HG03575 (cell line): ENCODE data around the gene DROSHA.

ENCODE experiments used
- ATAC-seq: cut with Tn5 transposase; IDR thresholded peaks from one replicate; pipeline ENCODE4 v1.9.1; 2021; ENCODE audit not compliant: unreplicated experiment, insufficient number of reproducible peaks, low FRiP score; ENCODE audit errors: extremely low read depth

The DROSHA gene

DNA sequence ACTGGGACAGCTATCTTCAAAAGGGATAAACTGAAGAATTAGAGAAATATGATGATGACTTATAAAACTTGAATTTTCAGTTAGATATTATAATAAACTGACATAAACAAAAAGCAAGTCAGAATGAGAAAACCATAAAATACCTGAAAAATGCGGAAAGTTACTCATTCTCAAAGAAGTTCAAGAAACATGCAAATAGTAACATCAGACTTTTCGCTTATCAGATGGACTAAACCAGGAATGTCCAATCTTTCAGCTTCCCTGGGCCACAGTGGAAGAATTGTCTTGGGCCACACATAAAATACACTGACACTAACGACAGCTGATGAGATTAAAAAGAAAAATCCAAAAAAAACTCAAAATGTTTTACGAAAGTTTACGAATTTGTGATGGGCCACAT, 53.9 kb downstream of the DROSHA start:
- ATAC-seq = no peak

DNA sequence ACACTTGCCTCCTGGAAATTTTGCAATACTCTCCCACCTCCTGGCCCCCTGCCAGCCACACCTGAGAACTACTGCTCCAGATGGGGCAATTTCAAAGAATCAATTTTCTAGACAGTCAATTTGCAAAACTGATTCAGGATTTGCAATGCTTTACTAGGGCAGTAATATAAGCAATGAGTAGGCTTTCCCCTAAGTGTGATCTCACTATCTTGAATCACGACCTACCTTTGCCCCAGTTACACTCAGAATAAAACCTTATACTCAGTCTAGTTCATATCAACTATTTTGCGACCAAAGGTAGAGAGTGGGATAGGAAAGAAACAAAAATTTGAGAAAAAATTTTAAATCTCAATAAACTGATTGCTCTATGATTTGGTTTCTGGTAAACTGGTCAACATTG, 54.4 kb downstream of the DROSHA start:
- no peak for ATAC-seq

DNA sequence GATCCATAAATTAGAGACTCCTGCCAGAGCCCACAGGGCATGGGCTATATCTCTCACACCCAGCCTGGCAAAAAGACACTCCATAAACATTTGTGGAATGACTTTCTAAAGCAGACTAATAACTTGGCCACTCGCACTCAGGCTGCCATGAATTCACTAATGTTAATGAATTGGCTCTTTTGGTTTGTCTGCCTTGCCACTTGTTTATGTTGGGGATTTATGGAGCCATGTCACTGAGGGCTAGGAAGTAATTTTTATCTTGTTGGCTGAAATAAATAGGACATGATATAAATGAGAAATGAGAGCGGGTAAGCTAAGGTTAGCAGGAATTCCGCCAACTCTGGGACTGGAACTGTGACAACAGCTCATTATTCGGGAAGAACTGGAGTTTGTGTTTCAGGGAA, 55.2 kb downstream of the DROSHA start:
- no peak for ATAC-seq

- no peak for ATAC-seq
Observed at GRCh38 chr5:31471916-31472315, 60.0 kb downstream of the DROSHA start.

DNA sequence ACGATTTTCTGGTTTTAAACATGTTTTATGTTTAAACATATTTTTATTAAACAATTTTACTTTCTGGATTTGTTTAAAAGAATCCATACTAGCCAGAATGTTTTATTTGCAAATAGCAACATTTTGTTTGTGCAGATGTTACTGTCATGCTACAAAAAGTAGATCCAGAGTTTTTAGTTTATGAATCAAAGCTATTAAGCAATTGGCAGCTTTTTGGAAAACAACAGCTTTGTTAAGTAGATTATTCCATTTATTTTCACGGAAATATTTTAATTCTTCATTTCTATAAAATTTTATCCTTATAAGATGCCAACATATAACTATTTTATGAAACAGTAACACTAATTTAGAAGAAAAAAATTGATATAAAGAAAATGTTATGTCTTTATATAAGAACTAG, 60.9 kb downstream of the DROSHA start:
- no peak for ATAC-seq

GRCh38 chr5:31470608-31471007, 61.3 kb downstream of the DROSHA start:
- ATAC-seq = no peak

GRCh38 chr5:31469886-31470285, 62.0 kb downstream of the DROSHA start:
- no peak for ATAC-seq

- no peak for ATAC-seq
Observed at GRCh38 chr5:31469466-31469865, 62.4 kb downstream of the DROSHA start.

GRCh38 chr5:31465291-31465690, 66.6 kb downstream of the DROSHA start:
- ATAC-seq = no peak

DNA sequence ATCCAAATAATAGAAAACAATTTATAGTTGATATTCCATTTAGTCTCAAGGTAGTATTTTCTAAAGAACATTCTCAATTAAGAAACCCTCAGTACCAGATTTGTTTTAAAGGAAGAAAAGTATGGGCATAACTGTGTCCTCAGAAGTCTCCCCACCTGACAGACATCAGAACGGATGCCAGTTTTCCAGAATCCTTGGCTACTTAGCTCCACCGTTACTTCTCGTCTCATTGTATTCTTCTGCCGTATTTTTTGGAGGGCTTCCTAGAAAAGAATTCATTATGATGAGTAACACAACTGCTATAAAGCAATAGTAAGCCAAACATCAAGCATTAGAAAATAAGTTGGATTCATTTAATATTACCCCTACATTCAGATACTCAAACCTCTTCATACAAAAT, 67.8 kb downstream of the DROSHA start:
- no peak for ATAC-seq

- no peak for ATAC-seq
Observed at GRCh38 chr5:31463351-31463750, 68.5 kb downstream of the DROSHA start.

DNA sequence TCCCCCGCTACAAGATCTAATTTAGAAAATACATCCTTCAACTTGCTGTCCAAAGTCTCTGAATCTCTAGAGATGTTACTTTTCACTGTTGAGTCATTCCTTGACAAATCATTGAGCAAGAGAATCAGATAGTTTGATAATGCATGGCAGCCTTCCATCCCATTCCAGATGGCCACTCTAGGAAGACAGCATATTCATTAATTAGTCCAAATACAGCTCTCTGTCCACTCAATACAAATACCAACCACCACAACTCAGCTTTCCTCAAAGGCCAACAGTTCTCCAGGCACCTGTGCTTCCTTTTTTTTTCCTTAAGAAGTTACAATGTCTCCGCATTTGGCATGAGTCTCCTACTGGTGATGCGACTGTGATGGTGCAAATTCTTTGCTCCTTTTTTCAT, 72.3 kb downstream of the DROSHA start:
- no peak for ATAC-seq

- ATAC-seq = no peak
Observed at GRCh38 chr5:31455172-31455571, 76.7 kb downstream of the DROSHA start.

DNA sequence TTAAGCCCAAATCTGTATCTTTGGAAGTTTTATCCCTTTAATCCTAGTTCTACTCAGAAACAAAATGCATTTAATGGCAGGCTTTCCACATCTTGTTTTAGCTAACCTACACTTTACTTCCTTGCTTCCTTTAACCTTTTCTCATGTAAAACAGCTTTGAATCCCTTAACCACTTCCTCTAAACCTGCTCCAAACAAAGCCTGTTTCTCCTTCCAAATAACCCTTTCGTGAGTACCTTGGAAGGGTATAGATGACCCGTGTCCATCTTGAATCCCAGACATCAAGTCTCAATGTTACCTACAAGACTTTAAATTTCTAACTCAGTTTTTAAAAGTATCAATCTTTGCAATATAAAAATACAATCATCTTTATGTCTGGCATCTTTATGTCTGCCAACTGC, 78.4 kb downstream of the DROSHA start:
- ATAC-seq = no peak

- no peak for ATAC-seq
Observed at GRCh38 chr5:31452314-31452713, 79.6 kb downstream of the DROSHA start.

DNA sequence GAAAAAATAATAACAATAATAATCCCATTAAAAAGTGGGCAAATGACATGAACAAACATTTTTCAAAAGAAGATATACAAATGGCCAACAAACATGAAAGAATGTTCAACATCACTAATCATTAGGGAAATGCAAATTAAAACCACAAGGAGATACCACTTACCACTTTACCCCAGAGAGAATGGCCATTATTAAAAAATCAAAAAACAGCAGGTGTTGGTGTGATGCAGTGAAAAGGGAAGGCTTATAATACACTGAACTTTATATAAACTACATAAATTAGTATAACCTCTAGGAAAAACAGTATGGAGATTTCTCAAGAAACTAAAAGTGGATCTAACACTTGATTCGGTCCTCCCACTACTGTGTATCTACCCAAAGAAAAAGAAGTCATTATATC, 81.9 kb downstream of the DROSHA start:
- no peak for ATAC-seq

DNA sequence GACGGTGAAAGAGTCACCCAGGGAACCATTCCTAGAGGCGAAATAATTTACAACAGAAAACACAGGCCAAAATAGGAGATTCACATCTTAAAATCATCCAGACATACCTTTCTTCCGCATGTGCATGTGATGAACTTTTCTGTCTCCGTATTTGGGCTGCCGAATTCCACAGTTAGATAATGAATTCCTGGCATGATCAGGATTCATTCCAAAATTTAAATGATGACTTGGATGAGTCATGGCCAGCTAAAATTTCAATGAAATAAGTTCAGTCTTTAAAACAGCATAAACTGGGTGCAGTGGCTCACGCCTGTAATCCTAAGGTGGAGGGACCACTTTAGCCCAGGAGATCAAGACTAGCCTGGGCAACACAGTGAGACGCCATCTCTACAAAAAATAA, 82.7 kb downstream of the DROSHA start:
- ATAC-seq = no peak

DNA sequence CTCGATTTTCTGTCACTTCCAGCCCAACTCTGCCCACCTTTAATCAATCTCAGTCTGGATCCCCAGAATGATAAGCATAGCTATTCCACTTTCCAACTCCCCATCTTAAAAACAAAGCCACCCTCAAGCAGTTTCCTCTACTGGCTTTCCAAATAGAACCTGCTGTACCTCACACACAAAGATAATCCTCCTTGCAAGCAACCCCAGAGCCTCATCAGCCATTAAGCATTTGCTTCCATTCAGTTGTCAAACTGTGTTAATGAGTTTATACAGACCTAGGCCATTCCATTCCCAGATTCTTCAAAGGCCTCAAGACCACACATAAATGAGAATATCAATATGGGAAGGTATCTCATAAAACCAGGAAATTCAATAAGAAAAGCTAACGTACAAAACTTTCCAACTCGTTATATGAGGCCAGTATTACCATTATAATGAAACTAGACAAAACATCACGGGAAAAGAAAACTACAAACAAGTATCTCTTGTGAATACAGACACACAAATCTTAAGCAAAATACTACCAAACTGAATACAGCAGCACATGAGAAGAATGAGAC, 86.8 kb downstream of the DROSHA start:
- ATAC-seq = no peak

GRCh38 chr5:31443572-31443971, 88.3 kb downstream of the DROSHA start:
- no peak for ATAC-seq

- no peak for ATAC-seq
Observed at GRCh38 chr5:31442058-31442745, 89.7 kb downstream of the DROSHA start.

DNA sequence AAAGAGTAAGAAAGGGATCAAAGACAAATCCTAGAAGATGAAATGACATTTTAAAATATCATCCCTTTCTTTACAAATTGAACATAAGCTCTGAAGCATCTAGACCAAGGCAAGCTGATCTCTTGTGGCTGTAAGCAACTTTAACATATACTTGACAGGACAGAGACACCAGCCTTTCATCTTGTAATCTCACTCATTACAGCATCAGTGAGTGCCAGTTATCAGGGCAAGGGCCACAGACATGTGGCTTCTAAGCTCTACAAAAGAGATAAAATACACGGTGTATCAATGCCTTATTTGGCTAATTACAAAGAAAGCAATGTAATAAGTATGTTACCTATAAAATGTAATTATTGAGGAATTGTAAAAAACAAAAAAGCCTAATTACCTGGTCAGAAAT, 95.0 kb downstream of the DROSHA start:
- ATAC-seq = no peak
